Mesothelial cell of epicardium (in vitro differentiated cells): Measurements from ENCODE around the gene SLC34A1. TPM values are rescaled to one million over a fixed set of nuclear protein-coding genes. Genes with fewer than 3 reads are reported as not detected.

Source experiments
- DNase-seq, 2 experiments: peaks; one replicate each; pipeline ENCODE4 v3.0.0; 2021; ENCODE audit warnings: low spot score in 2 of 2; ENCODE audit not compliant: unreplicated experiment in 2 of 2
- H3K27ac Mint-ChIP-seq: 2 replicates; pipeline ENCODE4 v1.8.0; 2021; ENCODE audit warnings: mixed read lengths
- H3K27me3 Mint-ChIP-seq: 2 replicates; pipeline ENCODE4 v1.8.0; 2021; ENCODE audit warnings: low read depth, mixed read lengths
- H3K36me3 Mint-ChIP-seq: 2 replicates; pipeline ENCODE4 v1.8.0; 2021; ENCODE audit warnings: mixed read lengths
- H3K4me1 Mint-ChIP-seq: 2 replicates; pipeline ENCODE4 v1.8.0; 2021; ENCODE audit warnings: mixed read lengths
- H3K4me3 Mint-ChIP-seq: 2 replicates; pipeline ENCODE4 v1.8.0; 2021; ENCODE audit warnings: mild to moderate bottlenecking, moderate library complexity, mixed read lengths
- H3K9me3 Mint-ChIP-seq: 2 replicates; pipeline ENCODE4 v1.8.0; 2021; ENCODE audit warnings: mixed read lengths
- total RNA-seq: library from RNA; stranded (reverse); gene quantifications from 3 replicates; pipeline ENCODE4 v1.2.1, GENCODE V29; 2021
- TF ChIP-seq, protein P1 (sequence below): fragments of 200-600 bp; sonication (generic); IDR thresholded peaks from one replicate; pipeline ENCODE4 v1.5.0; 2021; ENCODE audit warnings: antibody characterized with exemption; ENCODE audit not compliant: unreplicated experiment

The SLC34A1 gene
- total RNA-seq, 1 donor from 2014 or later: not detected

DNA sequence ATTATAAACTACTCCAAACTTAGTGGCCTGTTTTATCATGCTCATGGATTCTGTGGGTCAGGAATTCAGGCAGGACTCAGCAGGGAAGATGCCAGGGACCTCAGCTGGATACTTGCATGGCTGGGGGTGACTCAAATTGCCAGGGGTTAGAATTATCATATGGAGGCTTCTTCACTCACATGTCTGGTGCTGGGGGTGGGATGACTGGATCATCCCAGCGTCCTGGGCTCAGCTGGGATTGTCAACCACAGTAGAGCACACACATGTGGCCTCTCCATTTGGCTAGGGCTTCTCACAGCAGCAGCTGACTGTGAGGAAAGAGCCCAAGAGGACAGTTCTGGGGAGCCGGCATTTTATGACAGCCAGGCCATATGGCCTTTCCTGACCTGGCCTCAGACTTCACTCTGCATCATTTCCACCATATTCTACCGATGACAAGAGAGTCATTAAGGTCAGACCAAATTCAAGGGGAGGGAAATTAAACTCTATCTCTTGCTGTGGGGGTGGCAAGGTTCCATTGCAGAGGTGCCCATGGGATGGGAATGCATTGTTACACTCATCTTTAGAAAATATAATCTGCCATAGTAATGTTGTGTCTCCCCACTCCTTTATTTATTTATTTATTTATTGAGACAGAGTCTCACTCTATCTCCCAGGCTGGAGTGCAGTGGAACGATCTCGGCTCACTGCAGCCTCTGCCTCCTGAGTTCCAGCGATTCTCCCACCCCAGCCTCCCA, 37.0 kb downstream of the SLC34A1 start:
- no peak overlapping the region for H3K27ac Mint-ChIP-seq
- peaks cover 6% of the 10 kb centered on the region for H3K4me1 Mint-ChIP-seq
- no peak for DNase-seq
- no peaks in the 10 kb centered on the region for H3K36me3 Mint-ChIP-seq
- H3K4me3 Mint-ChIP-seq: no peak overlapping the region
- TF ChIP-seq, protein P1, sequence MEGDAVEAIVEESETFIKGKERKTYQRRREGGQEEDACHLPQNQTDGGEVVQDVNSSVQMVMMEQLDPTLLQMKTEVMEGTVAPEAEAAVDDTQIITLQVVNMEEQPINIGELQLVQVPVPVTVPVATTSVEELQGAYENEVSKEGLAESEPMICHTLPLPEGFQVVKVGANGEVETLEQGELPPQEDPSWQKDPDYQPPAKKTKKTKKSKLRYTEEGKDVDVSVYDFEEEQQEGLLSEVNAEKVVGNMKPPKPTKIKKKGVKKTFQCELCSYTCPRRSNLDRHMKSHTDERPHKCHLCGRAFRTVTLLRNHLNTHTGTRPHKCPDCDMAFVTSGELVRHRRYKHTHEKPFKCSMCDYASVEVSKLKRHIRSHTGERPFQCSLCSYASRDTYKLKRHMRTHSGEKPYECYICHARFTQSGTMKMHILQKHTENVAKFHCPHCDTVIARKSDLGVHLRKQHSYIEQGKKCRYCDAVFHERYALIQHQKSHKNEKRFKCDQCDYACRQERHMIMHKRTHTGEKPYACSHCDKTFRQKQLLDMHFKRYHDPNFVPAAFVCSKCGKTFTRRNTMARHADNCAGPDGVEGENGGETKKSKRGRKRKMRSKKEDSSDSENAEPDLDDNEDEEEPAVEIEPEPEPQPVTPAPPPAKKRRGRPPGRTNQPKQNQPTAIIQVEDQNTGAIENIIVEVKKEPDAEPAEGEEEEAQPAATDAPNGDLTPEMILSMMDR: no peak
- no peaks in the 10 kb centered on the region for H3K27me3 Mint-ChIP-seq
- H3K9me3 Mint-ChIP-seq: no peaks in the 10 kb centered on the region

DNA sequence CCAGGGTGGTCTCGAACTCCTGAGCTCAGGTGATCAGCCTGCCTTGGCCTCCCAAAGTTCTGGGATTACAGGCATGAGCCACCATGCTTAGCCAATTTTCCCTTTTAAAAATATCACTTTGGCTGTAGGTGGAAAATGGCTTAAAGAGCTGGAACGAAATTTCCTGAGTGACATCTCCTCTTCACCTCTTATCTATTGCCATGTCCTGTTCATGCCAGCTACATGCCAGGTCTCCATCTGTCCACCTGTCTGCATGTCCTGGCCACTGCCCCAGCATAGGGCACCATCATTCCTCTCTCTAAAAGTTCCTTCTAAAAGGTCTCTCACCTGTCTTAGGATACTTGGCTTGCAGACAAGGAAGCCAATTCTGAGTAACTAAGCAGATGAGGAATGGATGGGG, 39.4 kb downstream of the SLC34A1 start:
- H3K4me1 Mint-ChIP-seq: peaks cover 15% of the 10 kb centered on the region
- H3K27ac Mint-ChIP-seq: no peak overlapping the region
- no peak for DNase-seq
- no peak overlapping the region for H3K4me3 Mint-ChIP-seq
- TF ChIP-seq, protein P1: no peak
- H3K9me3 Mint-ChIP-seq: no peaks in the 10 kb centered on the region
- no peaks in the 10 kb centered on the region for H3K36me3 Mint-ChIP-seq
- no peaks in the 10 kb centered on the region for H3K27me3 Mint-ChIP-seq

DNA sequence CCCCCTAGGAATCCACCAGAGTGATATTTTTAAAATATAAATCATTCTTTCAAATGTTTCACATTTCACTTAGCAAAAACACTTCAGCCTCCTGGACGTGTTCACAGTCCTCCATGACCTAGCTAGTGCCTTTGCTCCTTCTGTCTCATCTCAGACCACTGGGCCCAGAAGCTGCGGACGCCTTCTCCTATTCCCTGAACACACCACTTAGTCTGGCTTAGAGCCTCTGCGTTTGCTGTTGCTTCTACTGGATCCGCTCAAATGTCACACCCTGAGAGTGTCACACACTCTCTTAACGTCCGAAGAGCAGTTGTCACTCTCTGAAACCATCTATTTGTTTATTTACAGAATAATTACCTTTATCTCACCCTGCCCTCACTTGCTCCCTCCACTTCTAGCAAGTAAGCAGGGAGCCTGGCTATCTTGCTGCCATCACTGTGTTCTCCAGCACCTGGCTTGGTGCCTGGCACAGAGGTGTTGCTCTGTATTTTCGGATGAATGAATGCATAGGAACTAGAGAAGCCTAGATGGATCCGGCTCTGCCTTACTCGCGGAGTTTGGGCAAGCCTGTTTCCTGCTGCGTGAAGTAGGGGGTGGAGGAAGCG, 41.1 kb downstream of the SLC34A1 start:
- H3K4me1 Mint-ChIP-seq: peaks cover 23% of the 10 kb centered on the region
- H3K27ac Mint-ChIP-seq: peak overlapping the region; percentile 99
- H3K36me3 Mint-ChIP-seq: no peaks in the 10 kb centered on the region

DNA sequence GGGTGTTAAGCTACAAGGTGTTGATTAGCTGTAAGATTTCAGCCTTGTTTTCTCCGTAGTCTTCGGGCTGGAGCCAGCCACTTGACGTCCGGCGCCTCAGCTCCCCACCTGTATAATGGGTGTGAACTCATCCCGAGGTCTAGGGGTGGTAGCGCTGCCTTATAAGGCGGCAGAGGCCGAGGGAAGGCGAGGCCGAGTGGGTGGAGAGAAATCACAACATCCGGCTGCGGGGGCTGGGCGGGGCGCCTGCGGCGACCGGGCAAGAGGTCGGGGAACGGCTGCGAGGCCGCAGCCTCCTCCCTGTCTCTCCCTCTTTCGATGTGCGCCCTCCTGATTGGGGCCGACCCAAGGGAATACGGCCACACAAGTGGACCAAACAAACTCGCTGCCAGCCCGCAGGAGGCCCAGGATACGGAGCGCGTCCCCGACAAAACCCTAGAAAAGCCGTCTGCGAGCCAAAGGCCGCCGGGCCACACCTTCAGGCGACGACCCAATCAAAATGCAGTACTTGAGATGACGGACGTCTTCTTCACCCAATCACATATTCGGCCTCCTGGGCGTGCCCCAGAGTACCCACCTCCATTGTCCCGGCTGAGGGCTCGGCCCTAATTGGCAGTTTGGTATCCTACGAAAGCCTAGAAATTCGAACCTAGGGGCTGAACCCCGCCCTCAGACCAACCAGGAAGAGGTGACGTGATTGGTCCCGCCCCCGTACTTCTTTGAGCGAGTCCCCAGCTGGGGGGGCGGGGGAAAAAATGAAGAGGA, 41.7 kb downstream of the SLC34A1 start:
- TF ChIP-seq, protein P1: no peak
- Mint-ChIP-seq H3K27ac (peak overlapping the region; percentile 99), H3K27me3 (no peaks in the 10 kb centered on the region), H3K36me3 (no peaks in the 10 kb centered on the region), H3K4me1 (peaks cover 23% of the 10 kb centered on the region), H3K9me3 (no peaks in the 10 kb centered on the region), H3K4me3 (peak overlapping the region; percentile 91)
- peak; percentile 97 to 100 for DNase-seq

More for the DNA sequence above, 41.1 kb downstream of the SLC34A1 start:
- H3K9me3 Mint-ChIP-seq: no peaks in the 10 kb centered on the region
- no peaks in the 10 kb centered on the region for H3K27me3 Mint-ChIP-seq
- TF ChIP-seq, protein P1: no peak
- no peak for DNase-seq
- peak overlapping the region; percentile 91 for H3K4me3 Mint-ChIP-seq

DNA sequence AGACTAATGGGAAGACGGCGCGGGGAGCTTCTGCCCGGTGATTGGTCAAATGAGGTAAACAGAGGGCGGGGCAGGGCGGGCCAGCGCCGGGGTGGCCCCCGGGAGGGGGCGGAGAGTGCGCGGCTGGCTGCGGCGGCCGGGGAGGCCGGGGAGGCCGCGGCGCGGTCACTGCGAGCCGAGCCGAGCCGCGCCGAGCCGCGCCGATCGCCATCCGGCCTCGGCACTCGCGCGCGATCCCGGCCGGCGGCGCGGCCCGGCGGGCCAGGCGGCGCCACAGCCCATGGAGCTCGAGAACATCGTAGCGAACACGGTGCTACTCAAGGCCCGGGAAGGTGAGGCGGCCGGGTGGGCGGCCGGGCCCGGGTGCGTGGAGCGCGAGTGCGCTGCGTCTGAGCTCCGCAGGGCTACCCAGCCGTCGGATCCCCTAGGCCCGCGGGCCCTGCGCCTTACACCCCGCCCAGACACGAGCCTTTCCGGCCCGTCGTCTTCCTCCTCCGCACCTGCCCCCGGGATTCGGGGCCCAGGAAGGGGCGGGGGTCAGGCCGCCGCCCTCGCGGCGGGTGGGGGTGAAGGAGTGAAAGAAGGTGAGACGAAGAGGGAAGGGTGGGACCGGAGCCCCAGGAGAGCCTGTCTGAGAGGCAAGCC, 42.5 kb downstream of the SLC34A1 start, which contains the start of gene GRK6:
TSS of gene GRK6 (plus strand) at position 111 of the 645 bp plus-strand sequence. CDS start at position 281, 170 bp downstream.
- no peaks in the 10 kb centered on the region for H3K9me3 Mint-ChIP-seq
- peak in 1 of 2 experiments; percentile 65 for DNase-seq
- H3K27ac Mint-ChIP-seq: peak within 1 kb of the TSS; percentile 99
- H3K4me3 Mint-ChIP-seq: peak within 1 kb of the TSS; percentile 91
- peaks cover 23% of the 10 kb centered on the region for H3K4me1 Mint-ChIP-seq
- TF ChIP-seq, protein P1: no peak
- H3K36me3 Mint-ChIP-seq: no peaks in the 10 kb centered on the region
- H3K27me3 Mint-ChIP-seq: no peaks in the 10 kb centered on the region
